NCI-H2227 (cell line): ENCODE results near the gene VGLL4.

Experiments
- DNase-seq: peaks from one replicate; lab custom pipeline; 2025; ENCODE audit not compliant: unreplicated experiment; lab: John Stamatoyannopoulos, UW

VGLL4 gene

DNA sequence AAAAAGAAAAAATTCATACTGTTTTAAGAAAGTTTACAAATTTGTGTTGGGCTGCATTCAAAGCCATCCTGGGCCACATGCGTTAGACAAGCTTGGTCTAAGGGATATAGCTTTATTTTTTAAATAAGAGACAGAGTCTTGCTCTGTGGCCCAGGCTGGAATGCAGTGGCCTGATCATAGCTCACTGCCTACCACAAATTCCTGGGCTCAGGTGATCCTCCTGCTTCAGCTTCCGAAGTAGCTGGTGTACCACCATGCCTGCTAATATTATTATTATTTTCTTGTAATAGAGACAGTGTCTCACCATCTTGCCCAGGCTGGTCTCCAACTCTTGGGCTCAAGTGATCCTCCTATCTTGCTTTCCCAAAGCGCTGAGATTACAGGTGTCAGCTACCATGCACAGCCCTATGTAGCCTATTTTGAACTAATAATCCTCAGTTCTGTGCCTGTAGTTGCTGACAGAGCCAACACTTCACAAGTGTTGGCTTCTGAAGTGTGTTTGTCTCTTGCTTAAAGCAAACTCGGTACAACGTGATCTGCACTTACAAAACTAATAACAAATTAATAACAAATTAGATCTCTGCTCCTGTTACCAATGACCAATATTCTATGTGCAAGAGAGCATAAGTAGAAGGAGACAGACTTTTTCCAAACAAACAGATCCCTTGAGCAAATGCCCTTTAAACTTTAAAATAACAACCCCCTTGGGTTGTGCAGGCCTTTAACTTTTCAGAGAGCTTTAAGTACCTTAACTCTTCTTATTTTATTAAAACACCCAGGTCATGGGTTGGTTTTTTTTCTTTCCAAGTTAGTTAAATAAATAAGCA, 135.2 kb downstream of the VGLL4 start:
- no peak for DNase-seq

DNA sequence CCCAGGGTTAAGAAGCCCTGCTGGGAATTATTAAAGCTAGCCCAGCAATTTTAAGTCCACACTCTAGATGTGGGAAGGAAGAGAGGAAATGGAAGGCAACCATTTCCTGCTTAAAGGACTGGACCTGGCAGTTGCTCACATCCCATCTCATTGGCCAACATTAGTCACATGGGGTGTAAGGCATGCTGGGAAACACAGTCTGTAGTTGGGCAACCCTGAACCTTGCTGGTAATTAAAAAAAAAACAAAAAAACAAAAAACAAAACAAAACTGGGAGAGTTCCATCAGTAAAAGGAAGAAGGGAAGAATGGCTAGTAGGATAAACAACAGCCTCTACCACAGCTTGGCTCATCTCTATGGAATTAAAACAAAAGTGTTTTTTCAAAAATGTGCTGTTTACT, 136.0 kb downstream of the VGLL4 start:
- no peak for DNase-seq
